B cell (primary cell): ENCODE measurements around the gene NADSYN1. TPM values are rescaled to one million over a fixed set of nuclear protein-coding genes. Genes with fewer than 3 reads are reported as not detected.

Source experiments
- ATAC-seq: fragments of 200-7000 bp; cut with Tn5 transposase; one replicate; pipeline ENCODE4 v1.10.0; 2021; ENCODE audit warnings: low read depth, mild to moderate bottlenecking, moderate number of reproducible peaks, moderate library complexity
- CTCF ChIA-PET: fragments of 350-600 bp; sonication (Branson Sonifier 250); formaldehyde crosslinking; loops from one replicate; lab custom pipeline; 2021; ENCODE audit warnings: antibody characterized with exemption, inconsistent platforms; lab: Charles Lee
- POLR2A ChIA-PET: fragments of 350-600 bp; sonication (Branson Sonifier 250); formaldehyde crosslinking; loops from one replicate; lab custom pipeline; 2021; ENCODE audit warnings: antibody characterized with exemption; lab: Charles Lee
- DNase-seq: peaks from one replicate; pipeline ENCODE4 v3.0.0; 2013
- H2AFZ ChIP-seq: 2 replicates; pipeline ENCODE4 v1.6.1; 2012; ENCODE audit warnings: mild to moderate bottlenecking, low read depth, low read length; ENCODE audit not compliant: insufficient read depth, poor library complexity, severe bottlenecking
- H3K27ac ChIP-seq, 2 donors: 1 replicate in 1 of 2; 2 replicates in 1 of 2; pipeline ENCODE4 v1.5.1; 2012 to 2013; ENCODE audit warnings: low read length in 2 of 2, mild to moderate bottlenecking in 2 of 2, moderate library complexity in 1 of 2
- H3K27me3 ChIP-seq, 4 experiments: fragments of 200-600 bp in 1 of 4; sonication (generic) in 1 of 4; replicated peaks in 1 of 4; 1 replicate in 2 of 4; 2 replicates in 2 of 4; pipeline versions ENCODE4 v1.6.1 to v1.7.0; 2013 to 2016; ENCODE audit warnings: low read length in 3 of 4, mild to moderate bottlenecking in 2 of 4, mixed read lengths in 1 of 4, moderate library complexity in 1 of 4; ENCODE audit not compliant: insufficient read depth in 4 of 4, control insufficient read depth in 3 of 4; ENCODE audit errors: control extremely low read depth in 1 of 4
- H3K36me3 ChIP-seq, 2 experiments: replicated peaks in 1 of 2; 1 replicate in 1 of 2; 2 replicates in 1 of 2; pipeline versions ENCODE4 v1.6.1 to v1.7.1; 2013; ENCODE audit warnings: low read length in 1 of 2; ENCODE audit not compliant: insufficient read depth in 2 of 2, control insufficient read depth in 1 of 2; ENCODE audit errors: control extremely low read depth in 1 of 2, extremely low read depth in 1 of 2
- H3K4me1 ChIP-seq, 2 donors: fragments of 200-600 bp in 1 of 2; sonication (generic) in 1 of 2; 1 replicate in 1 of 2; 2 replicates in 1 of 2; pipeline versions ENCODE4 v1.5.1 to v1.6.1; 2013 to 2017; ENCODE audit warnings: low read length in 2 of 2; ENCODE audit not compliant: control insufficient read depth in 2 of 2, insufficient read depth in 2 of 2
- H3K4me2 ChIP-seq: replicated peaks from 2 replicates; pipeline ENCODE3; 2012; ENCODE audit warnings: mild to moderate bottlenecking, low read depth, low read length; ENCODE audit not compliant: poor library complexity, severe bottlenecking
- H3K4me3 ChIP-seq, 5 experiments: fragments of 200-600 bp in 1 of 5; sonication (generic) in 1 of 5; 1 replicate in 3 of 5; 2 replicates in 2 of 5; pipeline versions ENCODE4 v1.5.1 to v1.7.0; 2011 to 2016; ENCODE audit warnings: low read length in 4 of 5, mild to moderate bottlenecking in 4 of 5, low read depth in 2 of 5, control low read depth in 1 of 5, moderate library complexity in 1 of 5; ENCODE audit not compliant: insufficient read depth in 1 of 5; ENCODE audit errors: control extremely low read depth in 1 of 5, extremely low read depth in 1 of 5
- H3K79me2 ChIP-seq: fragments of 200-600 bp; sonication (generic); one replicate; pipeline ENCODE4 v1.6.0; 2016; ENCODE audit warnings: low read length; ENCODE audit not compliant: control insufficient read depth, insufficient read depth
- H3K9ac ChIP-seq: fragments of 200-600 bp; sonication (generic); 2 replicates; pipeline ENCODE4 v1.6.1; 2017; ENCODE audit warnings: mild to moderate bottlenecking, low read length, moderate library complexity
- H3K9me3 ChIP-seq, 3 donors: one replicate each; pipeline versions ENCODE4 v1.6.1 to v1.7.1; 2013; ENCODE audit warnings: low read length in 2 of 3; ENCODE audit not compliant: control insufficient read depth in 2 of 3, insufficient read depth in 1 of 3; ENCODE audit errors: control extremely low read depth in 1 of 3
- H4K20me1 ChIP-seq: 2 replicates; pipeline ENCODE4 v1.6.0; 2012; ENCODE audit warnings: mild to moderate bottlenecking, low read length; ENCODE audit not compliant: insufficient read depth, control insufficient read depth, poor library complexity, severe bottlenecking
- H3K27ac Mint-ChIP-seq: one replicate; pipeline ENCODE4 v1.8.0; 2021; ENCODE audit warnings: mixed read lengths
- H3K27me3 Mint-ChIP-seq: one replicate; pipeline ENCODE4 v1.8.0; 2021; ENCODE audit warnings: mixed read lengths
- H3K4me1 Mint-ChIP-seq: one replicate; pipeline ENCODE4 v1.8.0; 2021; ENCODE audit warnings: mixed read lengths
- H3K4me3 Mint-ChIP-seq: one replicate; pipeline ENCODE4 v1.8.0; 2021; ENCODE audit warnings: mixed read lengths
- H3K9me3 Mint-ChIP-seq: one replicate; pipeline ENCODE4 v1.8.0; 2022; ENCODE audit warnings: mixed read lengths; ENCODE audit not compliant: insufficient read depth
- EZH2 ChIP-seq: IDR thresholded peaks from 2 replicates; pipeline ENCODE4 v1.6.1; 2012; ENCODE audit warnings: borderline replicate concordance, low read depth, mild to moderate bottlenecking, moderate library complexity, low read length; ENCODE audit not compliant: insufficient read depth, poor library complexity, severe bottlenecking
- WGBS: methylation state at CpG from one replicate; pipeline ENCODE4 v1.1.5; 2013; ENCODE audit warnings: missing lambda C conversion rate; ENCODE audit not compliant: insufficient coverage; 5-methylcytosine and 5-hydroxymethylcytosine counted together
- intact Hi-C: fragments of 100-400 bp; cut with micrococcal nuclease; formaldehyde crosslinking; loops from one replicate; pipeline ENCODE4 v1.10.0; 2022
- polyA plus RNA-seq: library from polyadenylated mRNA; depleted of rRNA; stranded (reverse); fragments of >200 nt; gene quantifications from 2 replicates; pipeline ENCODE4 v1.2.3, GENCODE V29; 2012
- total RNA-seq, 2 donors: library from RNA; stranded (reverse); fragments of 120-200 nt in 1 of 2; gene quantifications; 1 replicate in 1 of 2; 2 replicates in 1 of 2; pipeline versions ENCODE4 v1.2.3 to v1.2.4, GENCODE V29; 2013 to 2022
- TF ChIP-seq, protein P1 (sequence below): fragments of 200-600 bp; IDR thresholded peaks from one replicate; pipeline ENCODE4 v1.8.0; 2022; ENCODE audit warnings: antibody characterized with exemption, mild to moderate bottlenecking

The NADSYN1 gene
- total and polyA plus RNA-seq, 2 donors (not counting 1 experiment from before 2014, with no cell fraction given), result 153 to 222 TPM

DNA sequence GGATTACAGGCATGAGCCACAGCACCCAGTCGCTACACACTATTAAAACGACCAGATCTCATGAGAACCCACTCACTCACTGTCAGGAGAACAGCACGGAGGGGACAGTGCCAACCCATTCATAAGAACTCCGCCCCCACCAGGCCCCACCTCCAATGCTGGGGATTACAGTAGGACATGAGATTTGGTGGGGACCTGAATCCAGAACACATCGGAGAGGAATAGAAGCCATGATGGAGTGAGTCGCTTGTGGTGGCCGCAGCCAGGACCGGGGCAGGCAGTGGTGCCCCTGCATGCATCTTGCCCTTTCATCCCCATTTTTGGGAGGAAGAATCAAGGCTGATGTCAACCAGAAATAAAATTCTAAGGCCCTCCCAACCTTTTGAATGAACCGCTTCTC, 8.7 kb downstream of the NADSYN1 start:
- peaks cover under 1% of the 10 kb centered on the region for H3K79me2 ChIP-seq
- H2AFZ ChIP-seq, result no peak overlapping the region
- ATAC-seq (no peak), DNase-seq (no peak)
- TF ChIP-seq EZH2, result no peak
- TF ChIP-seq, protein P1, sequence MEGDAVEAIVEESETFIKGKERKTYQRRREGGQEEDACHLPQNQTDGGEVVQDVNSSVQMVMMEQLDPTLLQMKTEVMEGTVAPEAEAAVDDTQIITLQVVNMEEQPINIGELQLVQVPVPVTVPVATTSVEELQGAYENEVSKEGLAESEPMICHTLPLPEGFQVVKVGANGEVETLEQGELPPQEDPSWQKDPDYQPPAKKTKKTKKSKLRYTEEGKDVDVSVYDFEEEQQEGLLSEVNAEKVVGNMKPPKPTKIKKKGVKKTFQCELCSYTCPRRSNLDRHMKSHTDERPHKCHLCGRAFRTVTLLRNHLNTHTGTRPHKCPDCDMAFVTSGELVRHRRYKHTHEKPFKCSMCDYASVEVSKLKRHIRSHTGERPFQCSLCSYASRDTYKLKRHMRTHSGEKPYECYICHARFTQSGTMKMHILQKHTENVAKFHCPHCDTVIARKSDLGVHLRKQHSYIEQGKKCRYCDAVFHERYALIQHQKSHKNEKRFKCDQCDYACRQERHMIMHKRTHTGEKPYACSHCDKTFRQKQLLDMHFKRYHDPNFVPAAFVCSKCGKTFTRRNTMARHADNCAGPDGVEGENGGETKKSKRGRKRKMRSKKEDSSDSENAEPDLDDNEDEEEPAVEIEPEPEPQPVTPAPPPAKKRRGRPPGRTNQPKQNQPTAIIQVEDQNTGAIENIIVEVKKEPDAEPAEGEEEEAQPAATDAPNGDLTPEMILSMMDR, result no peak
- H3K4me2 ChIP-seq, result no peak overlapping the region
- ChIA-PET CTCF (no interaction called here), POLR2A (no interaction called here)
- 100% methylated on average over 3 of the region's 9 CpGs for WGBS
- peaks cover 44% of the 10 kb centered on the region for H4K20me1 ChIP-seq
- H3K27ac ChIP-seq, result no peak overlapping the region
- no peak overlapping the region for H3K4me3 Mint-ChIP-seq
- no peaks in the 10 kb centered on the region for H3K4me1 ChIP-seq
- H3K36me3 ChIP-seq, result peaks cover 0 to 77% of the 10 kb centered on the region in 2 experiments
- H3K27me3 Mint-ChIP-seq, result no peaks in the 10 kb centered on the region
- no peak overlapping the region for H3K4me3 ChIP-seq
- H3K9ac ChIP-seq, result no peak overlapping the region
- no peak overlapping the region for H3K27ac Mint-ChIP-seq
- intact Hi-C loops, result no loop called here
- H3K4me1 Mint-ChIP-seq, result peaks cover 5% of the 10 kb centered on the region
- H3K9me3 Mint-ChIP-seq, result no peaks in the 10 kb centered on the region
- no peaks in the 10 kb centered on the region for H3K27me3 ChIP-seq
- H3K9me3 ChIP-seq, result peaks cover 0 to 3% (median 0%) of the 10 kb centered on the region in 3 donors

GRCh38 chr11:71462726-71463125, 9.7 kb downstream of the NADSYN1 start:
- Histone ChIP-seq H2AFZ (no peak overlapping the region), H3K36me3 (peaks cover 0 to 77% of the 10 kb centered on the region in 2 experiments), H3K27ac (no peak overlapping the region), H3K4me1 (no peaks in the 10 kb centered on the region), H4K20me1 (peaks cover 34% of the 10 kb centered on the region), H3K9me3 (peaks cover 0 to 3% (median 0%) of the 10 kb centered on the region in 3 donors), H3K9ac (no peak overlapping the region), H3K4me3 (no peak overlapping the region), H3K4me2 (no peak overlapping the region), H3K27me3 (no peaks in the 10 kb centered on the region), H3K79me2 (no peaks in the 10 kb centered on the region)
- H3K9me3 Mint-ChIP-seq, result no peaks in the 10 kb centered on the region
- intact Hi-C loops, result no loop called here
- H3K27ac Mint-ChIP-seq, result no peak overlapping the region
- DNase-seq (no peak), ATAC-seq (no peak)
- TF ChIP-seq EZH2, result no peak
- TF ChIP-seq, protein P1, result no peak
- ChIA-PET POLR2A (interaction anchor here (1.0 kb wide), 1 partner anchor 13 kb away, joined by 3 read pairs; no protein-coding TSS in a partner anchor), CTCF (no interaction called here)
- 99% methylated on average over 8 of the region's 11 CpGs for whole genome bisulfite sequencing
- H3K27me3 Mint-ChIP-seq, result no peaks in the 10 kb centered on the region
- peaks cover 5% of the 10 kb centered on the region for H3K4me1 Mint-ChIP-seq
- H3K4me3 Mint-ChIP-seq, result no peak overlapping the region
